ENCODE measurements around the gene MEPE.

MEPE gene

DNA sequence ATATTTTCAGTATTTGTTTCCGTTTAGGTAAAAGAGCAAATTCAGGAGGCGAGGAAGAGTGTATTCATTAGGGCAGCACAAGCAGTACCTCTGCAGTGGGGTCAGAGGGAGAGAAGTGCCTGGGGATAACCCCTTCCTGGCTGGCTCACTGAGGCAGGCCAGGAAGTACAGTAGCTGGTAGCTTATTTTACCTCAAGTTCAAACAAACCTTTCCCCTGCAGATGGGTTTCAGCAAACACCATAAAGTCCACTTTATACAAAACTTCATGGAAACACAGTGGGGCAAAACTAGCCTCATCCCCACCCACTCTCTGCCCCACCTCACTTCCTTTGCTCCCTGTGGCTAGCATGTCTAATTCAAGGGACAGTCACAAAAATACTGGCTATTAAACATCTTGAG is 29.5 kb downstream of the MEPE start:
- H3K4me3 ChIP-seq (ENCODE audit: low read depth, low read length), result no peak overlapping the region
- TF ChIP-seq, protein P1, sequence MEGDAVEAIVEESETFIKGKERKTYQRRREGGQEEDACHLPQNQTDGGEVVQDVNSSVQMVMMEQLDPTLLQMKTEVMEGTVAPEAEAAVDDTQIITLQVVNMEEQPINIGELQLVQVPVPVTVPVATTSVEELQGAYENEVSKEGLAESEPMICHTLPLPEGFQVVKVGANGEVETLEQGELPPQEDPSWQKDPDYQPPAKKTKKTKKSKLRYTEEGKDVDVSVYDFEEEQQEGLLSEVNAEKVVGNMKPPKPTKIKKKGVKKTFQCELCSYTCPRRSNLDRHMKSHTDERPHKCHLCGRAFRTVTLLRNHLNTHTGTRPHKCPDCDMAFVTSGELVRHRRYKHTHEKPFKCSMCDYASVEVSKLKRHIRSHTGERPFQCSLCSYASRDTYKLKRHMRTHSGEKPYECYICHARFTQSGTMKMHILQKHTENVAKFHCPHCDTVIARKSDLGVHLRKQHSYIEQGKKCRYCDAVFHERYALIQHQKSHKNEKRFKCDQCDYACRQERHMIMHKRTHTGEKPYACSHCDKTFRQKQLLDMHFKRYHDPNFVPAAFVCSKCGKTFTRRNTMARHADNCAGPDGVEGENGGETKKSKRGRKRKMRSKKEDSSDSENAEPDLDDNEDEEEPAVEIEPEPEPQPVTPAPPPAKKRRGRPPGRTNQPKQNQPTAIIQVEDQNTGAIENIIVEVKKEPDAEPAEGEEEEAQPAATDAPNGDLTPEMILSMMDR (conservative IDR thresholded peaks at IDR 0.05; ENCODE audit: low read depth, low read length), result no peak
- DNase-seq (ENCODE audit: low read depth), result no peak

DNA sequence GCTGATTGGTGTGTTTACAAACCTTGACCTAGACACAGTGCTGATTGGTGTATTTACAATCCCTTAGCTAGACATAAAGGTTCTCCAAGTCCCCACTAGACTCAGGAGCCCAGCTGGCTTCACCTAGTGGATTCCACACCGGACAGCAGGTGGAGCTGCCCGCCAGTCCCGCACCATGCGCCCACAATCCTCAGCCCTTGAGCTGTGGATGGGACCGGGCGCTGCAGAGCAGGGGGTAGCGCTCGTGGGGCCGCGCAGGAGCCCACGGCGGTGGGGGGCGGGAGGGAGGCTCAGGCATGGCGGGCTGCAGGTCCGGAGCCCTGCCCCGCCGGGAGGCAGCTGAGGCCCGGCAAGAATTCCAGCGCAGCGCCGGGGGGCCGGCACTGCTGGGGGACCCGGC is 30.7 kb downstream of the MEPE start:
- TF ChIP-seq, protein P1 (conservative IDR thresholded peaks at IDR 0.05; ENCODE audit: low read depth, low read length), result no peak
- no peak for DNase-seq (ENCODE audit: low read depth)
- H3K4me3 ChIP-seq (ENCODE audit: low read depth, low read length), result no peak overlapping the region

DNA sequence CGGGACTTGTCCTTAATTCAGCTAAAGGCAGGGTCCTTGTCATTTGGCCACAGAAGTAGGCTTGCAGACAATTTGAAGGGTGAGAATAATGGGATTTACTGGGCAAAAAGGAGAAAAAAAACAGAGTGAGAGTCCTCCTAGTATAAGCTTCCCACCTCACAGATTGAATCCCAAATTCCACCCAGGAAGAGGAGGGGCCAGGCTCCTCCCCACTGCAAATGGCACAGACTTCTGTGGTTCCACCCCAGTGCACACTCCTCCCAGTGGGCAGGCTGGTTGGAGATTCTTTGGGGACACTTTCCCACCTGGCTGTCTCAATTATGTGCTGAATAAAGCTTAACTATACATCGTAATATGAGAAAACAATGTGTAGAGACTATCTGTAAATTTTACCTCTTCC is 31.6 kb downstream of the MEPE start:
- no peak for DNase-seq (ENCODE audit: low read depth)
- TF ChIP-seq, protein P1 (conservative IDR thresholded peaks at IDR 0.05; ENCODE audit: low read depth, low read length), result no peak
- no peak overlapping the region for H3K4me3 ChIP-seq (ENCODE audit: low read depth, low read length)

DNA sequence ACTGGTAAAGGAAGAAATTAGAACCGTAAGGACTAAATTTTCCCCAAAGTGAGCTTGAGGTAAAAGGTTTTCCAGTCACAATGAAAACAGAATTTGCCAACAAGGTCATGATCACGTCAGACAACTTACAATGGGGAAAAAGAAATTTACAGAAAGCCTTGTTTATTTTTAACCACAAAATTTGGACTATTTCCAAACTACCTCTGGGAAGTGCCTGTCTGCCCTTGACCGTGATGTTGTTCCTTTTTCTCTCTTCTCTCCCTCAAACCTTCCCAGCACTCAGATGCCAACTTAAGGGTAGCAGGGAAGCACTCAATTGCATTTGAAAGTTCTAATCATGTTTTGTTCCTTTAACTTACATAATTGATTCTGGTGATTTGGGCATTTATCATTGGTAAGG is 32.5 kb downstream of the MEPE start:
- TF ChIP-seq, protein P1 (conservative IDR thresholded peaks at IDR 0.05; ENCODE audit: low read depth, low read length), result no peak
- peak; percentile 50 for DNase-seq (ENCODE audit: low read depth)
- no peak overlapping the region for H3K4me3 ChIP-seq (ENCODE audit: low read depth, low read length)

DNA sequence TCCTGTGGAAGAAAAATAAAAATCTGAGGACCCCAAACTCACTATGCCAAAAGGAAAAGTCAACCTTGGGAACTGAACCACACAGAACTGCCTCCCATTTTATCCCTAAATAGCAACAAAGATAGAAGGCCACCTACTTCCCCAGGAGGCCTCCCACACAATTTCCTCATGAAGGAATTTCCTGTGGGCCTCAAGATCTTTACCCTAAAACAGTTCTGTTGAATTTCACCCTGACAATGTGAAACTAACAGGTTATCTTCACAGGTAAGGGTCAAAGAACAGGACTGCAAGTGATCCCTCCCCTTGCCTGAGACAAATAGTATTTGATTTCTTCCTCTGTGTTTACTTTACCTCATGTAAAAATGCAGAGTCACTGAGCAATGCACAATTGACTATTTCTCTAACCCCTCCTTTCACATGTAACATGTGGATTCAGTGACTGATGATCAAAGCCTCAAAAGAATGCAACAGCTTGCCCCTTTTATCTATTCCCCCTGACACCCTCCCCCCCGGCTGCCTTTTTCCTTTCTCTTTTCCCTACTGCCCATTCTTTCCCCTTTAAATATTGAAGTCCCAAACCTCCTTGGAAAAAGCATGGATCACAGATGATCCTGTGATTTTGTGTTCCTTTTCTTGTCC is 33.3 kb downstream of the MEPE start:
- TF ChIP-seq, protein P1 (conservative IDR thresholded peaks at IDR 0.05; ENCODE audit: low read depth, low read length), result no peak
- peak; percentile 70 for DNase-seq (ENCODE audit: low read depth)
- no peak overlapping the region for H3K4me3 ChIP-seq (ENCODE audit: low read depth, low read length)

DNA sequence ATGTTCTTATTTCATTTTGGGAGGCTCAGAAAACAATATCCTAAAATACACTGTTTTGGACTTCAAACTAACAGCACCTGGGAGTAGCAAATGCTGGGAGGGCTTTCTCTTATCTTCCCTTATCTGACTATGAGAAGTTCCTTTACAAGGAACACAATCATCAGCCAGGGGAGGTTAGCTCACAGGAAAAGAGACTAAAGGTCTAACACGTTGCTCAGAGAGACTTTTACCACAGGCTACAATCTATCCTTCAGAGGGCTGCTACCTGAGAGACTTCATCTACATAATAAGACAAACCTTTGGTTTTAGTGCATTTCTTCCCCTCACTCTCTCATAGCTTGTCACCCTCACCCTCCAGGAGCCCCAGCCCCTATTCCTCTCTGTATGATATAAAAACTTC is 35.8 kb downstream of the MEPE start:
- H3K4me3 ChIP-seq (ENCODE audit: low read depth, low read length), result no peak overlapping the region
- TF ChIP-seq, protein P1 (conservative IDR thresholded peaks at IDR 0.05; ENCODE audit: low read depth, low read length), result no peak
- no peak for DNase-seq (ENCODE audit: low read depth)

DNA sequence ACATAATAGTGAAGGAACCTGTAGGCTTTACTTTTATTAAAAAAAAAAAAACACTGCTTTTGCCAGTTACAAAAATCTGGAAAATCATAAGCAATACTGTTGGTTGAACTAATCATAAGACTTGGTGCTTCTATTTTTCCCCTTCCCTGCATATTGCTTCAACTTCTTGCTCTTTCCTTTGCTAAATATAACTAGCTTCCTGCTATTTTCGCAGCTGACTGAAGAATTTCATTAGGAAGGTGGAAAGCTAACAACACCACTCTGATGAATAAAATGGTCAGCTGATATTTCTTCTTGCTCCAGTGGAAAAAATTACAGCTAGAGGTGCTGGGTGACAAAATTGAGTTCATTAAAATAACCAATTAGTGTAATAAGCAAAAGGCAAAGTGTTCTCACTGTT is 39.3 kb downstream of the MEPE start:
- no peak overlapping the region for H3K4me3 ChIP-seq (ENCODE audit: low read depth, low read length)
- TF ChIP-seq, protein P1 (conservative IDR thresholded peaks at IDR 0.05; ENCODE audit: low read depth, low read length), result no peak
- DNase-seq (ENCODE audit: low read depth), result no peak
